HUES48 (cell line): ENCODE data around the gene TAOK1.

Experiments used
- H3K27ac ChIP-seq: one replicate; pipeline ENCODE4 v1.7.0; 2013; ENCODE audit warnings: low read depth, low read length, inconsistent platforms
- H3K27me3 ChIP-seq: 2 replicates; pipeline ENCODE4 v1.6.1; 2013; ENCODE audit warnings: mild to moderate bottlenecking, low read length; ENCODE audit not compliant: control insufficient read depth, insufficient read depth
- H3K36me3 ChIP-seq: 2 replicates; pipeline ENCODE4 v1.6.1; 2013; ENCODE audit warnings: low read length; ENCODE audit not compliant: control insufficient read depth, insufficient read depth
- H3K4me1 ChIP-seq: 2 replicates; pipeline ENCODE4 v1.6.1; 2013; ENCODE audit warnings: mild to moderate bottlenecking, low read length; ENCODE audit not compliant: control insufficient read depth, insufficient read depth
- H3K4me3 ChIP-seq: 2 replicates; pipeline ENCODE4 v1.5.1; 2013; ENCODE audit warnings: mild to moderate bottlenecking, low read depth, low read length
- H3K9ac ChIP-seq: 2 replicates; pipeline ENCODE4 v1.6.1; 2013; ENCODE audit warnings: mild to moderate bottlenecking, low read depth, low read length, moderate library complexity
- H3K9me3 ChIP-seq: 2 replicates; pipeline ENCODE4 v1.6.1; 2013; ENCODE audit warnings: low read length; ENCODE audit not compliant: control insufficient read depth, insufficient read depth

TAOK1 gene

GRCh38 chr17:29578626-29579485, 188.7 kb downstream of the TAOK1 start:
- peaks cover 63% of the 10 kb centered on the region for H3K36me3 ChIP-seq
- no peak overlapping the region for H3K27ac ChIP-seq
- no peaks in the 10 kb centered on the region for H3K9me3 ChIP-seq
- H3K27me3 ChIP-seq: no peaks in the 10 kb centered on the region
- H3K4me3 ChIP-seq: no peak overlapping the region
- no peaks in the 10 kb centered on the region for H3K4me1 ChIP-seq
- no peak overlapping the region for H3K9ac ChIP-seq

- Histone ChIP-seq H3K27me3 (no peaks in the 10 kb centered on the region), H3K9me3 (no peaks in the 10 kb centered on the region), H3K4me1 (peaks cover 10% of the 10 kb centered on the region), H3K9ac (no peak overlapping the region), H3K4me3 (no peak overlapping the region), H3K27ac (peak overlapping the region; percentile 27), H3K36me3 (peaks cover 52% of the 10 kb centered on the region)
Measured at GRCh38 chr17:29579866-29580771, 190.0 kb downstream of the TAOK1 start.

GRCh38 chr17:29581583-29582253, 191.6 kb downstream of the TAOK1 start:
- Histone ChIP-seq H3K36me3 (peaks cover 36% of the 10 kb centered on the region), H3K27ac (no peak overlapping the region), H3K9ac (no peak overlapping the region), H3K27me3 (no peaks in the 10 kb centered on the region), H3K4me1 (peaks cover 18% of the 10 kb centered on the region), H3K9me3 (no peaks in the 10 kb centered on the region), H3K4me3 (no peak overlapping the region)

- H3K27me3 ChIP-seq: no peaks in the 10 kb centered on the region
- H3K36me3 ChIP-seq: peaks cover 31% of the 10 kb centered on the region
- H3K9ac ChIP-seq: no peak overlapping the region
- no peak overlapping the region for H3K4me3 ChIP-seq
- no peaks in the 10 kb centered on the region for H3K9me3 ChIP-seq
- no peak overlapping the region for H3K27ac ChIP-seq
- peaks cover 20% of the 10 kb centered on the region for H3K4me1 ChIP-seq
Measured at GRCh38 chr17:29582254-29582765, 192.1 kb downstream of the TAOK1 start.

- H3K36me3 ChIP-seq: peaks cover 26% of the 10 kb centered on the region
- no peak overlapping the region for H3K27ac ChIP-seq
- H3K9me3 ChIP-seq: no peaks in the 10 kb centered on the region
- no peak overlapping the region for H3K9ac ChIP-seq
- no peaks in the 10 kb centered on the region for H3K27me3 ChIP-seq
- H3K4me3 ChIP-seq: no peak overlapping the region
- peaks cover 21% of the 10 kb centered on the region for H3K4me1 ChIP-seq
Measured at GRCh38 chr17:29582772-29583171, 192.6 kb downstream of the TAOK1 start.

GRCh38 chr17:29583324-29584248, 193.4 kb downstream of the TAOK1 start:
- Histone ChIP-seq H3K4me1 (peaks cover 29% of the 10 kb centered on the region), H3K9ac (no peak overlapping the region), H3K4me3 (no peak overlapping the region), H3K27ac (no peak overlapping the region), H3K27me3 (no peaks in the 10 kb centered on the region), H3K9me3 (no peaks in the 10 kb centered on the region), H3K36me3 (peaks cover 18% of the 10 kb centered on the region)

- Histone ChIP-seq H3K4me1 (peaks cover 29% of the 10 kb centered on the region), H3K9me3 (no peaks in the 10 kb centered on the region), H3K9ac (no peak overlapping the region), H3K4me3 (no peak overlapping the region), H3K27me3 (no peaks in the 10 kb centered on the region), H3K27ac (peak overlapping the region; percentile 58), H3K36me3 (peaks cover 18% of the 10 kb centered on the region)
Measured at GRCh38 chr17:29584452-29585079, 194.4 kb downstream of the TAOK1 start.

- Histone ChIP-seq H3K27ac (peak overlapping the region; percentile 58), H3K4me1 (peaks cover 35% of the 10 kb centered on the region)
Measured at GRCh38 chr17:29585080-29585751, 195.1 kb downstream of the TAOK1 start.

GRCh38 chr17:29586676-29587469, 196.7 kb downstream of the TAOK1 start:
- peaks cover 10% of the 10 kb centered on the region for H3K27me3 ChIP-seq
- no peaks in the 10 kb centered on the region for H3K9me3 ChIP-seq
- no peak overlapping the region for H3K27ac ChIP-seq
- H3K4me3 ChIP-seq: no peak overlapping the region
- H3K9ac ChIP-seq: no peak overlapping the region
- H3K4me1 ChIP-seq: peaks cover 42% of the 10 kb centered on the region
- peaks cover 12% of the 10 kb centered on the region for H3K36me3 ChIP-seq

More at GRCh38 chr17:29585080-29585751, 195.1 kb downstream of the TAOK1 start:
- H3K9me3 ChIP-seq: no peaks in the 10 kb centered on the region
- H3K27me3 ChIP-seq: peaks cover 4% of the 10 kb centered on the region
- H3K9ac ChIP-seq: no peak overlapping the region
- H3K4me3 ChIP-seq: no peak overlapping the region
- H3K36me3 ChIP-seq: peaks cover 16% of the 10 kb centered on the region
